SU-DHL-6 (cell line): ENCODE data around the gene CDKN1B.

Experiments
- H2AFZ ChIP-seq: fragments of 200-600 bp; sonication (generic); 2 replicates; pipeline ENCODE4 v1.6.1; 2014; ENCODE audit warnings: low read depth, mild to moderate bottlenecking, moderate library complexity, mixed read lengths, antibody characterized with exemption, low read length; ENCODE audit not compliant: severe bottlenecking
- H3F3A ChIP-seq: fragments of 200-600 bp; shearing (Covaris generic); 2 replicates; pipeline ENCODE4 v1.6.0; 2016; ENCODE audit warnings: antibody characterized with exemption, mild to moderate bottlenecking; ENCODE audit not compliant: insufficient read depth
- H3K27ac ChIP-seq: fragments of 200-600 bp; sonication (generic); 2 replicates; pipeline ENCODE4 v1.5.1; 2016; ENCODE audit warnings: low read depth, mild to moderate bottlenecking, low read length, moderate library complexity, mixed read lengths
- H3K27me3 ChIP-seq: fragments of 200-600 bp; sonication (generic), shearing (Covaris generic); 2 replicates; pipeline ENCODE4 v1.6.0; 2014; ENCODE audit warnings: mild to moderate bottlenecking, low read length
- H3K36me3 ChIP-seq: fragments of 200-600 bp; sonication (generic); 2 replicates; pipeline ENCODE4 v1.6.1; 2014; ENCODE audit warnings: mild to moderate bottlenecking, low read length, mixed read lengths
- H3K4me2 ChIP-seq: fragments of 300-600, 200-600 bp; shearing (Covaris generic), sonication (generic); 2 replicates; pipeline ENCODE4 v1.6.0; 2014; ENCODE audit warnings: low read length, low read depth, mild to moderate bottlenecking; ENCODE audit not compliant: poor library complexity, severe bottlenecking
- H3K4me3 ChIP-seq: fragments of 200-600 bp; sonication (generic); 2 replicates; pipeline ENCODE4 v1.5.1; 2014; ENCODE audit warnings: antibody characterized with exemption, low read length, mild to moderate bottlenecking, mixed read lengths; ENCODE audit not compliant: insufficient read depth, poor library complexity, severe bottlenecking
- H3K79me2 ChIP-seq: fragments of 200-600 bp; sonication (generic); 2 replicates; pipeline ENCODE4 v1.6.1; 2014; ENCODE audit warnings: mild to moderate bottlenecking, low read length, moderate library complexity; ENCODE audit not compliant: insufficient read depth
- H3K9ac ChIP-seq: fragments of 200-600 bp; sonication (generic); 2 replicates; pipeline ENCODE4 v1.7.0; 2014; ENCODE audit warnings: mild to moderate bottlenecking, low read length
- H3K9me2 ChIP-seq: fragments of 200-600 bp; sonication (generic); replicated peaks from 2 replicates; pipeline ENCODE4 v1.6.1; 2014; ENCODE audit warnings: low read length; ENCODE audit not compliant: insufficient read depth
- H3K9me3 ChIP-seq: fragments of 200-600 bp; sonication (generic); 2 replicates; pipeline ENCODE4 v1.6.1; 2014; ENCODE audit warnings: low read length, mixed read lengths; ENCODE audit not compliant: insufficient read depth
- H4K20me1 ChIP-seq: fragments of 200-600 bp; sonication (generic); 2 replicates; pipeline ENCODE4 v1.6.1; 2014; ENCODE audit warnings: low read depth, mild to moderate bottlenecking, antibody characterized with exemption, low read length, moderate library complexity, mixed read lengths
- EZH2phosphoT487 ChIP-seq: fragments of 200-600 bp; sonication (generic), shearing (Covaris generic); conservative IDR thresholded peaks from 2 replicates; pipeline ENCODE4 v1.6.1; 2018; ENCODE audit warnings: mild to moderate bottlenecking, antibody characterized with exemption, low read length, moderate library complexity, mixed read lengths
- TF ChIP-seq, protein P1 (sequence below): fragments of 200-600 bp; sonication (generic); IDR thresholded peaks from one replicate; pipeline ENCODE4 v1.5.1; 2017; ENCODE audit warnings: antibody characterized with exemption, mild to moderate bottlenecking, low read length, moderate library complexity; ENCODE audit not compliant: insufficient read depth, poor library complexity, severe bottlenecking

Gene CDKN1B

DNA sequence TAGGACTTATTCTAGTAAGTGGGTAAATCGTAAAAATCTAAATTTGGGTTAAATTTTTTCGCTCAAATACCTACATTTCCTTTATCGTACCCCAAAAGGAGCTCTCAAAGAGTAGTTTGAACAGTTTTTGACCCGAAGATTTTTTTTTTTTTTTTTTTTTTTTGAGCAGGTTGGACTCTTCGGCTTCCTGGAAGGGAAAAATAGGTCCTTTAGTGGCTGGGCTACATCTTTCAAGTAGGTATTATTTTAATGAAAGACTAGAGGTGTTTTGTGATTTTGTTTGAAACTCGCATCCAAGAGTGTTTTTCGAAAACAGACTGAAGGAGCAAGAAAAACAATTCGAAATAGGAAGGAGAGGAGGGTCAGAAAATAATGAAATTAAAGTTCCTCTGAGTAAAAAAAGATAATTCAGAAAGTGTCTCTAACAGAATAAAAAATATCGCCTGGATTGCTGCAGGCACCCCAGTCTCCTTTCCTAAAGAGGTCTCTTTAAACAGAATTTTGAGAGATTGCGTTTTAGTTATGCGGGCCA lies 6.0 kb downstream of the CDKN1B start:
- peak overlapping the region; percentile 60 for H3K4me3 ChIP-seq

DNA sequence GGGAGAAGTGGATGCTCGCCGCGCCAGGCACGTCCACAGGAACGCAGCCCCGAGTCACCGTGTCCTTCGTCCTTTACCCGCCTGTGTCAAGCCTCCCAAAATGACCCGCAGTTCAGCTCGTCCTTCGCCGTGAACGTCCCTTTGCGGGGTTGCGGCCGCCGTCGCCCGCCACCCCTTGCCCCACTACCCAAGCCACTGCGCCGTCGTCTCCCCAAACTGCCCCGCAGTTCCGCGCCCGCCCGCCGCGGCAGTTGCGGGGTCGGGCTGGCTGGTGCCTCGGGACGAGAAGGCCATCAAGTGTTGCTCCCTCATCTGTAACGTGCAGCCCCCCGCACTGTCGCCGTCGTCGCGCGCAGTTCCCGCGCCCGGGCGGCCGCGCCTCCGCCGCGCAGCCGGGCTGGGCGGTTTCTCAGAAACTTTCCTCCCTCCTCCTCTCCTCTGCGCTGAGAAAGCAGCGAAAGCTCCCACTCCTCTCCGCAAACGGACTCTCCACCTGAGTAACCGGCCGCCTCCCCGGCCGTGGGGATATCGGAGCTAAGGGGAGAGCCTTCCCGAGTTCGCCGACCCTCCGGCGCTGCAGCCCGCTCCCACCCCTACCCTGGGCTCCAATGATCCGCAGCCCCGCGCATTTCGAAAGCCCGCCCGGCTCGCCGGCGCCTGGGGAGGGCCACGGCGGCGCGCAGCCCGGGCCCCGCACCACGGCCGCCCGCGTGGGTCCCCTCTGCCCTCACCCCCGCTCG lies 6.7 kb downstream of the CDKN1B start:
- peaks cover 35% of the 10 kb centered on the region for H3K79me2 ChIP-seq

More for the DNA sequence above, 6.0 kb downstream of the CDKN1B start:
- Histone ChIP-seq H3K27me3 (no peaks in the 10 kb centered on the region), H3K9me2 (no peaks in the 10 kb centered on the region), H3K9me3 (no peaks in the 10 kb centered on the region), H3K4me2 (peak overlapping the region; percentile 93), H3K9ac (peak overlapping the region; percentile 91), H4K20me1 (peaks cover 4% of the 10 kb centered on the region; the same call in 1 of the 2 replicates), H3K79me2 (peaks cover 35% of the 10 kb centered on the region), H3K36me3 (peaks cover 17% of the 10 kb centered on the region; the same call in 1 of the 2 replicates), H2AFZ (peak overlapping the region; percentile 64), H3F3A (peaks cover 29% of the 10 kb centered on the region; the same call in 1 of the 2 replicates), H3K27ac (peak overlapping the region; percentile 97)
- TF ChIP-seq, protein P1, sequence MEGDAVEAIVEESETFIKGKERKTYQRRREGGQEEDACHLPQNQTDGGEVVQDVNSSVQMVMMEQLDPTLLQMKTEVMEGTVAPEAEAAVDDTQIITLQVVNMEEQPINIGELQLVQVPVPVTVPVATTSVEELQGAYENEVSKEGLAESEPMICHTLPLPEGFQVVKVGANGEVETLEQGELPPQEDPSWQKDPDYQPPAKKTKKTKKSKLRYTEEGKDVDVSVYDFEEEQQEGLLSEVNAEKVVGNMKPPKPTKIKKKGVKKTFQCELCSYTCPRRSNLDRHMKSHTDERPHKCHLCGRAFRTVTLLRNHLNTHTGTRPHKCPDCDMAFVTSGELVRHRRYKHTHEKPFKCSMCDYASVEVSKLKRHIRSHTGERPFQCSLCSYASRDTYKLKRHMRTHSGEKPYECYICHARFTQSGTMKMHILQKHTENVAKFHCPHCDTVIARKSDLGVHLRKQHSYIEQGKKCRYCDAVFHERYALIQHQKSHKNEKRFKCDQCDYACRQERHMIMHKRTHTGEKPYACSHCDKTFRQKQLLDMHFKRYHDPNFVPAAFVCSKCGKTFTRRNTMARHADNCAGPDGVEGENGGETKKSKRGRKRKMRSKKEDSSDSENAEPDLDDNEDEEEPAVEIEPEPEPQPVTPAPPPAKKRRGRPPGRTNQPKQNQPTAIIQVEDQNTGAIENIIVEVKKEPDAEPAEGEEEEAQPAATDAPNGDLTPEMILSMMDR, result no peak
- TF ChIP-seq EZH2phosphoT487, result no peak

DNA sequence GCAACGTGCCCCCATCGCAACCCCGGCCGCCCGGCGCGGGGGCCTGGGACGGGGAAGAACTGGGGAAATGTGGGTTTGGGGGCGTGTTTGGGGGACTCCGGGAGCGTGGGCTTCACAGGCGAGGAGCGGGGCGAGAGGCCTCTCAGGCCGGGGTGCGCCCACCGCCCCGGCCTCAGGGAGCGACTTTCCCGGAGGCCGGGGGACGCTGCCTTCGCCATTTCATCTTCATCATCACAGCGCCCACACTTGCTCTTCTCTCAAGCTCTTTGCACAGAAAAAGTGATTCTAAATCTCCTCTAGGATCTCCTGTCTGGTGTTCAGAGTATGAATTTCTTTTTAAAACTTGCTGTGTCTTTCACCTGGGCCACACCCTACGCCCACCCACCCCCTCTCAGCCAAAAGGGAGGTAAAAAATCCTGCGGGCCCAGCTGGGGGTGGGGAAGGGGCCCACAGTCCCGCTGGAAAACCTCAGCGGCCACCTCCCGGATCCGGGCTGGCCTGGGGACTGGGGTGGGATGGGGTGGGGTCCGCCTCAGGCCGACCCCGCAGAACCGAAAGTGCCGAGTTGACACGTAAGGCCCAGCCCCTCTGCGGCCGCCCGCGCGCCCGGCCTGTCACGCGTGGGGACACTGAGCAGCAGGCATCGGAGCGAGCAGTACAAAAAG lies 7.4 kb downstream of the CDKN1B start:
- no peaks in the 10 kb centered on the region for H4K20me1 ChIP-seq
- peak overlapping the region; percentile 97 for H3K27ac ChIP-seq
- peak overlapping the region; percentile 91 for H3K9ac ChIP-seq
- peaks cover 12% of the 10 kb centered on the region; the same call in 1 of the 2 replicates for H3K36me3 ChIP-seq
- H3K27me3 ChIP-seq, result no peaks in the 10 kb centered on the region
- peak overlapping the region; percentile 60 for H3K4me3 ChIP-seq
- no peak for TF ChIP-seq EZH2phosphoT487
- TF ChIP-seq, protein P1, result no peak
- no peak overlapping the region for H2AFZ ChIP-seq
- peaks cover 29% of the 10 kb centered on the region; the same call in 1 of the 2 replicates for H3F3A ChIP-seq
- H3K4me2 ChIP-seq, result peak overlapping the region; percentile 93
- no peaks in the 10 kb centered on the region for H3K9me2 ChIP-seq
- peaks cover 35% of the 10 kb centered on the region for H3K79me2 ChIP-seq
- H3K9me3 ChIP-seq, result no peaks in the 10 kb centered on the region

More for the DNA sequence above, 6.7 kb downstream of the CDKN1B start:
- TF ChIP-seq EZH2phosphoT487, result no peak
- TF ChIP-seq, protein P1, result no peak
- Histone ChIP-seq H3K9ac (peak overlapping the region; percentile 91), H3K4me2 (peak overlapping the region; percentile 93), H3K27me3 (no peaks in the 10 kb centered on the region), H3K36me3 (peaks cover 16% of the 10 kb centered on the region; the same call in 1 of the 2 replicates), H3K9me3 (no peaks in the 10 kb centered on the region), H3K27ac (peak overlapping the region; percentile 97), H4K20me1 (no peaks in the 10 kb centered on the region), H3K9me2 (no peaks in the 10 kb centered on the region), H3F3A (peaks cover 29% of the 10 kb centered on the region; the same call in 1 of the 2 replicates), H3K4me3 (peak overlapping the region; percentile 60), H2AFZ (peak overlapping the region; percentile 64)
